Mononuclear cell (primary cell): ENCODE results near the gene C1orf116. TPM values are rescaled to one million over a fixed set of nuclear protein-coding genes. Genes with fewer than 3 reads are reported as not detected.

Experiments used
- H3K27me3 ChIP-seq: 2 replicates; pipeline ENCODE4 v1.6.0; 2011; ENCODE audit warnings: low read length, control low read depth; ENCODE audit not compliant: insufficient read depth
- H3K4me1 ChIP-seq: 2 replicates; pipeline ENCODE4 v1.5.1; 2011; ENCODE audit warnings: mild to moderate bottlenecking, low read length, control low read depth; ENCODE audit not compliant: insufficient read depth
- H3K4me3 ChIP-seq: 2 replicates; pipeline ENCODE4 v1.5.1; 2011; ENCODE audit warnings: mild to moderate bottlenecking, low read length, moderate library complexity
- H3K9me3 ChIP-seq: 2 replicates; pipeline ENCODE4 v1.5.1; 2011; ENCODE audit warnings: low read depth, mild to moderate bottlenecking, control low read depth, low read length
- total RNA-seq: library from RNA; depleted of rRNA; stranded (reverse); fragments of >200 nt; gene quantifications from one replicate; pipeline ENCODE4 v1.2.3, GENCODE V29; 2012

Gene C1orf116
- total RNA-seq, 1 donor = 0.63 TPM

DNA sequence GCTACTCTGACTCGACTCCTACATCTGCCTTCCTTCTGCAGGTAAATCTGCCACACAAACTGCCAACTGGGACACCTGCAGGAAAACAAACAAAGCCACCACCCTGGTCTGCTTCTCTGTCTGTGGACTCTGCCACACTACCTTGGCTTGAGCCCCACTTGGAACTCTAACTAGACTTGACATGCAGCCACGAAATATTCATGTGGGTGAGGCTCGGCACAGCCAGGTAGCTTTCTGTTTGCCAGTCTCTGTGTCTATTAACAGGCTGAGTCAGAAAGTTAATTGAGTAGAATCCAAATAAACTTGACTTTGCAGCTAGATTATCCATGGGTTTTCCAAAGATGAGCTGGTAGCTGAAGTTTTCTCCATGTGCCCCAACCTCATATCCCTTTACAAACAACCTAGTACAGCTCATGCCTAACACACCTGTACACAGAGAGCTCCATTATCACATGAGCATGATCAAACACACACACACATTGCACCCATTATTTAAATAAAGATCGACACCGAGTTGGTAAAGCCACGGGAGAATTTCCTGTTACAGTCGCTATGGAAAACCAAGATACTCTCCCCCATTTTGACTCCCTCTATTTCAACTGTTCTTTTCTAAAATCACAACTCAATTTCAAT lies 808 bp downstream of the C1orf116 start:
- Histone ChIP-seq H3K27me3 (peaks cover 24% of the 10 kb centered on the region), H3K4me3 (no peak overlapping the region), H3K4me1 (no peaks in the 10 kb centered on the region), H3K9me3 (no peaks in the 10 kb centered on the region)

GRCh38 chr1:207031016-207031415 lies 1.5 kb downstream of the C1orf116 start:
- H3K27me3 ChIP-seq = peaks cover 24% of the 10 kb centered on the region
- no peaks in the 10 kb centered on the region for H3K9me3 ChIP-seq
- no peak overlapping the region for H3K4me3 ChIP-seq
- H3K4me1 ChIP-seq = no peaks in the 10 kb centered on the region

- Histone ChIP-seq H3K9me3 (no peaks in the 10 kb centered on the region), H3K4me1 (no peaks in the 10 kb centered on the region), H3K4me3 (no peak overlapping the region), H3K27me3 (peaks cover 24% of the 10 kb centered on the region)
Measured at GRCh38 chr1:207030522-207031009, 2.0 kb downstream of the C1orf116 start.

- Histone ChIP-seq H3K9me3 (no peaks in the 10 kb centered on the region), H3K4me1 (no peaks in the 10 kb centered on the region), H3K4me3 (no peak overlapping the region), H3K27me3 (peaks cover 24% of the 10 kb centered on the region)
Measured at GRCh38 chr1:207029701-207030521, 2.6 kb downstream of the C1orf116 start.

DNA sequence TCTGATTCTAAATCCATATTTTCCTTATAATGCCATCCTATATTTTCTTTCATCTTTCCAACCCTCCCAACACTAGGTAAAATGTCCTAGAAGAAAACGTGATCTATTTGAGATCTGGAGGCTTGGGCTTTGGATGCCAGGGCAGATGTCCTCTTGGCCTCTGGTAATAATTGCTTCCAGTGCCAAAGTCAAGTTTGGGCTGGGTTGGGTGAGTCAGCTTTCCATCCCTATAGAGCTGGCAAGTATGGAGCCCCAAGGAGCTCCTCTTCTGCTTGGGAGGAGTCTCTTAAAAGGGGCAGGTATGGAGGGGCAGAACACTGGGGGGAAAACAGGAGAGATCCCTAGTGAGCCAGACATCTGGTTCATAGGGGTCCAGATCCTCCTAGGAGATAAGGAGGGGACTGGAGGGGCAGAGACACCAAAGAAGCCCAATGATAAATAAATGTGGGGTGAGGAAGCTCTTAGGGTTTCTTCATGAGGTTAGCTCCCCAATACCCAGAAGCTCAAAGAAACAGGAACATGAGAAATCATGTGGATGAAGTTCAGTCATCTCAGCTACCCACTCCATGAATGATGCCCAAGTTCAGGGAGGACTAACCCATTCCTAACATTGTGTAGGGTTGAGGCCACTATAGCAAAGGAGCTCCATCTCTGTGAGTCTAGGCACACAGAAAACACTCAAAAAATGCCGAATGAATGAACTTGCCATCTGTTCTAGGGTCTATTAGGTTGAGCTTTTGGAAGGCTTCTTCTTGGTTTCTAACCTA lies 3.5 kb downstream of the C1orf116 start:
- Histone ChIP-seq H3K4me3 (no peak overlapping the region), H3K27me3 (peaks cover 22% of the 10 kb centered on the region), H3K4me1 (no peaks in the 10 kb centered on the region), H3K9me3 (no peaks in the 10 kb centered on the region)

DNA sequence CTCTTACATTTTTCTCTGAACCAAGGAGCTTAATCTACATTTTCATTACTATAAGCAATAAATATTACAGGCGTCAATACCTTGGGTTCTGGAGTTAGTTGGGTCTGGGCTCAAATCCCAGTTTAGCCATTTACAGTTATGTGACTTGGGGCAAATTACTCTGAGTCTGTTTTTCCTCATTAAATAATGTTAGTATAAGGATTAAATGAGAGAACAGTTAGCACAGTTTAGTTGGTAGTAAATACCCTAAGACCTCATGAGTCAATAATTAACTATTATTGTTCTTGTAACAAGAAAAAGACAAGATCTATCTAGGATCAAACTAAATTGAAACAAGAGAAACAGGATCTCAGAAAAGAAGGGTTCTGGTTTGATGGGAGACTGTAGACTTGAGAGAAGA lies 4.6 kb downstream of the C1orf116 start:
- Histone ChIP-seq H3K9me3 (no peaks in the 10 kb centered on the region), H3K27me3 (peaks cover 17% of the 10 kb centered on the region), H3K4me3 (no peak overlapping the region), H3K4me1 (no peaks in the 10 kb centered on the region)

- Histone ChIP-seq H3K27me3 (peaks cover 11% of the 10 kb centered on the region), H3K4me1 (no peaks in the 10 kb centered on the region), H3K4me3 (no peak overlapping the region), H3K9me3 (no peaks in the 10 kb centered on the region)
Measured at GRCh38 chr1:207027206-207027777, 5.3 kb downstream of the C1orf116 start.

GRCh38 chr1:207026104-207026534 lies 6.4 kb downstream of the C1orf116 start:
- Histone ChIP-seq H3K27me3 (peaks cover 3% of the 10 kb centered on the region), H3K4me3 (no peak overlapping the region), H3K4me1 (no peaks in the 10 kb centered on the region), H3K9me3 (no peaks in the 10 kb centered on the region)

- H3K4me1 ChIP-seq = no peaks in the 10 kb centered on the region
- no peaks in the 10 kb centered on the region for H3K9me3 ChIP-seq
- H3K27me3 ChIP-seq = no peaks in the 10 kb centered on the region
- no peak overlapping the region for H3K4me3 ChIP-seq
Measured at GRCh38 chr1:207025146-207025880, 7.2 kb downstream of the C1orf116 start.

GRCh38 chr1:207024202-207025145 lies 8.1 kb downstream of the C1orf116 start:
- Histone ChIP-seq H3K27me3 (no peaks in the 10 kb centered on the region), H3K9me3 (no peaks in the 10 kb centered on the region), H3K4me1 (no peaks in the 10 kb centered on the region), H3K4me3 (no peak overlapping the region)

GRCh38 chr1:207022996-207023679 lies 9.4 kb downstream of the C1orf116 start:
- Histone ChIP-seq H3K9me3 (no peaks in the 10 kb centered on the region), H3K4me3 (no peak overlapping the region), H3K27me3 (no peaks in the 10 kb centered on the region), H3K4me1 (no peaks in the 10 kb centered on the region)

DNA sequence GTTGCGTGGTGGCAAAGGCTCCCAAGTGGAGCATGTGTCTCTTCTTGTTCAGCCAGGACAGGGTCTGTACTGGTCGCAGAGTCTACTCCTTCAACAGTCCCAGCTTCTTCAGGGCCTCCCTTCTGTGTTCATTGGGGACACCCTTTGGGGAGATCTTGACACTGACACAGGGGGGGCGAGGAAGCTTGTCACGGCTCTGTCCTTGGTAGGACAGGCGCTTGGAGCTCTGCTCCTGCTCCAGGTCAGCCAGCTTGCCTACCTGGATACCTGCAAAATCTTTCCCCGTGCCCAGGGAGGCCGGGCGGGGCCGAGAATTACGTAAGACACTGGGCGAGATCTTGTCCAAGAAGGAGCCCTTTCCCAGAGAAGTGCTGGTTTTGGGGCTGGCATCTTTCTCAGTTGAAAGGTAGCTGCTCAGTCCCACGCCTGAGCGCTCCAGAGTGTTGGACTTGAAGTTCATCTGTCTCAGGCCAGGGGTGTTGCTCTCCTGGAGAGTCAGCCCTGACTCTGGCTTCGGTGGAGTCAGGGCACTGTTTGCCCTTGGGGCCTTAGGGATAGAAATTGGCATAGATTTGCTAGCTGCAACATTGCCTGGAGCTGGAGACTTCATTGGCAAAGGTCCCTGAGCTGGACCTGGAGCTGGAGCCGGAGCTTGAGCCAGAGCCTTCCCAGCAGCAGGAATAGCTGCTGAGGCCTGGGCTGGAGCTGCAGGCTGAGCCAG lies 10.5 kb downstream of the C1orf116 start:
- H3K4me3 ChIP-seq = no peak overlapping the region
- no peaks in the 10 kb centered on the region for H3K4me1 ChIP-seq
- H3K27me3 ChIP-seq = no peaks in the 10 kb centered on the region
- no peaks in the 10 kb centered on the region for H3K9me3 ChIP-seq
